LNCAP (cell line): Measurements from ENCODE around the gene SCIN.
A peak's percentile ranks its signal among the peaks of the same experiment; 100 is the strongest.

Experiments
- TF ChIP-seq, protein P1 (sequence below): fragments of 450-650 bp; IDR thresholded peaks from 2 replicates; pipeline ENCODE4 v1.5.1; 2017; ENCODE audit warnings: mild to moderate bottlenecking

SCIN gene

DNA sequence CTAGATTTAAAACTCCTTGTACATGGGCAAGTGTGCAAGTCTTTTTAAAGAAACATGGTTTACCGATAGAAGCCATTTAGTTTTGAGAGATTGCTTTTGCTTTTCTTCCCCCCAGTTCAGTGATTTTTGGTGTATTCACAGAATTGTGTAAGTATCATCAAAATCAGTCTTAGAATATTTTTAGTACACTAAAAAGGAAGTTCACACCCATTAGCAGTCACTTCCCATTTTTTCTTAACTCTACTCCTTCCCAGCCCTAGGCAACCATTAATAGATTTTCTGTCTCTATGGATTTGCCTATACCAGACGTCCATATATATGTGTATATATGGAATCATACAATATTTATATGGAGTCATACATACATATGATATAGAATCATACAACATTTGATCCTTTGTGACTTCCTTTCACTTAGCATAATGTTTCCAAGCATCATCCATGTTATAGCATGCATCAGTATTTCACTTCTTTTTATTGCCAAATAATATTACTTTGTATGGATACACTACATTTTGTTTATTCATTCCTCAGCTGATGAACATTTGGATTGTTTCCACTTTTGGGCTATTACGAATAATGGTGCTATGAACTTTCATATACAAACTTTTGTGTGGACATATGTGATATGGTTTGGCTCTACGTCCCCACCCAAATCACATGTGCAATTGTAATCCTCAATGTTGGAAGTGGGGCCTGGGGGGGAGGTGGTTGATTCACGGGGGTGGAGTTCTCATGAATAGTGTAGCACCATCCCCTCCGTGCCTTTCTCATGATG is 100.4 kb downstream of the SCIN start:
- TF ChIP-seq, protein P1, sequence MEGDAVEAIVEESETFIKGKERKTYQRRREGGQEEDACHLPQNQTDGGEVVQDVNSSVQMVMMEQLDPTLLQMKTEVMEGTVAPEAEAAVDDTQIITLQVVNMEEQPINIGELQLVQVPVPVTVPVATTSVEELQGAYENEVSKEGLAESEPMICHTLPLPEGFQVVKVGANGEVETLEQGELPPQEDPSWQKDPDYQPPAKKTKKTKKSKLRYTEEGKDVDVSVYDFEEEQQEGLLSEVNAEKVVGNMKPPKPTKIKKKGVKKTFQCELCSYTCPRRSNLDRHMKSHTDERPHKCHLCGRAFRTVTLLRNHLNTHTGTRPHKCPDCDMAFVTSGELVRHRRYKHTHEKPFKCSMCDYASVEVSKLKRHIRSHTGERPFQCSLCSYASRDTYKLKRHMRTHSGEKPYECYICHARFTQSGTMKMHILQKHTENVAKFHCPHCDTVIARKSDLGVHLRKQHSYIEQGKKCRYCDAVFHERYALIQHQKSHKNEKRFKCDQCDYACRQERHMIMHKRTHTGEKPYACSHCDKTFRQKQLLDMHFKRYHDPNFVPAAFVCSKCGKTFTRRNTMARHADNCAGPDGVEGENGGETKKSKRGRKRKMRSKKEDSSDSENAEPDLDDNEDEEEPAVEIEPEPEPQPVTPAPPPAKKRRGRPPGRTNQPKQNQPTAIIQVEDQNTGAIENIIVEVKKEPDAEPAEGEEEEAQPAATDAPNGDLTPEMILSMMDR = no peak

DNA sequence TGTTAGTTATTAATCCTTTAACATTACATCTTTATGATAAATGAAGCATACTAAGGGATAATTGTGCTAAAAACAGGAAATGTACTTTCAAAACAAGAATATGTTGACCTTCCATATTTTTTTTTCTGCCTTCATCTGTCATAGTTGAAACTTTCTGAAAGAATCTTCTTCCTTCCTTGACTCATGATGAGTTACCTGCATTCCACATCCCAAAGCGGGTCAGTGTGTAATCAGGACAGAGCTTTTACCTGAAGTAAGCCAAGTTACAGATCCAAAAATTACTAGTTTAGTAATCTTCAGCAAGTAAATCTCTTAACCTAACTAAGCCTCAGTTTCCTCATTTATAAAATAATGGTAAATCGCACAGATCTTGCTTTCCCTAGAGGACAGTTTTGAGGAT is 103.5 kb downstream of the SCIN start:
- TF ChIP-seq, protein P1 = no peak

DNA sequence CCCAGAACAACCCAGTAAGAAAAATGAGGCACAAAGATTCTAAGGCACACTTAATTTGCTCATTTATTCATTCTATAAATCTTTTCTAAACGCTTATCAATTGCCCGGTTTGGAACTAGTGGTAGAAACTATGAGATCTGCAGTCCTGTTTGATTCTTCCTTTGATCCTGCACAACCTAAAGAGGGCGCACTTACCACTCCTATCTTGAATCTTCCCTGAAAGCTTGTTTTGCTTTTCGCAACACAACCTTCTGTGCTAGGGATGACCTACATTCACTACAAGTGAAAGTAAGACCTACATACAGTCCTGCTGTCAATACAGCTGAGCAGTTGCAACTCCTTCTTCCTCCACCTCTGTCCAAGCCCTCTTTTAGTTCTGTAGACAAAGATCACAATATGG is 104.3 kb downstream of the SCIN start:
- TF ChIP-seq, protein P1 = peak; percentile 45; the same call in 1 of the 2 replicates

DNA sequence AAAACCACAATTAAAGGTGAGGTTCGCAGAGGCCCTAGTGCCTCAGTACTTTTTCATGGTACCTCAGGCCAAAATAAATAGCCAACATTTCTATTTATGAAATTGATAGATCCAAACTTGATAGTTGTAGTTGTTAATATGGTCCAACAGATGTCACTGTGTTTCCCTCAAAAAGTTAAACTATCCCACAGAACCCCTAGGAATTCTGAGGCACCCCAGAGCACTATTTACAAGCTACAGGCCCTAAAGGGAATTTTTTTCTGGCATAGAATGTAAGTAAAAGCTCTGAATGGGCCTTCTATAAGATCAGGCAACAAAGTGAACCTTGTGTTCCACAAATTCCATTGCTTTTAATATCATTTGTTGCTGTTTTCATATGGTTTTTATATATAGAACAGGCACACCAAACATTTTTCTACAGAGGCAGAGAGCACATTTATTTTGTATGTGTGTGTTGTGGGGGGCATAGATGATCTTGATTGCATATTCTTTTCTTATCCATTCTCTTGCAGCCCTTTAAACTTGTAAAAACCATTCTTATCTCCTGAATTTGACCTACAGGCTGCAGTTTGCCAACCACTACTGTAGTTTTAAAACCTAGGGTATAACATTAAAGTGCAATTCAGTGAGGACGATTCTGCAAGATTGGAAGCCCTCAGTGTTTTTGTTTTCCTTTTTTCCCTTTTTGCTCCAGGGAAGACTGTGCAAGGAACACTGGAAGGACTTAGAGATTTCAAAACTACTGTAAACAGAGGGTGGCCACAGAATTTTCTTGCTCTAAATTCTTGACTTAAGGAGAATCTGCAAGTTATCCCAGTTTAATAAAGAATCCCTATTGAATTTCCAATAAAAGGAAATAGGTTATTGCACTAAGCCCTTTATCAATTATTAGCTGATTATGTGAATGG is 113.4 kb downstream of the SCIN start:
- TF ChIP-seq, protein P1 = peak; percentile 54

DNA sequence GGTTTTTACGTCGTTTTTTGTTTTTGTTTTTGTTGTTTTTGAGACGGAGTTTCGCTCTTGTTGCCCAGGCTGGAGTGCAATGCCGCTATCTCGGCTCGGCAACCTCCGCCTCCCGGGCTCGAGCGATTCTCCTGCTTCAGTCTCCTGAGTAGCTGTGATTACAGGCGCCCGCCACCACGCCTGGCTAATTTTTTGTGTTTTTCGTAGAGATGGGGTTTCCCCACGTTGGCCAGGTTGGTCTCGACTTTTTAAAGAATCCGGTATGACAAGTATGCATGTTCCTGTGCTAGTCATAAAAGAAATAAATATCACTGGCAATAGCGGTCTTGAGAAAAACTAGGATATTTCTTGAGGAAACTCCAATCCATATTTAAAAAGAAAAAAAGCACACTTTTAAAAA is 114.2 kb downstream of the SCIN start:
- TF ChIP-seq, protein P1 = no peak

DNA sequence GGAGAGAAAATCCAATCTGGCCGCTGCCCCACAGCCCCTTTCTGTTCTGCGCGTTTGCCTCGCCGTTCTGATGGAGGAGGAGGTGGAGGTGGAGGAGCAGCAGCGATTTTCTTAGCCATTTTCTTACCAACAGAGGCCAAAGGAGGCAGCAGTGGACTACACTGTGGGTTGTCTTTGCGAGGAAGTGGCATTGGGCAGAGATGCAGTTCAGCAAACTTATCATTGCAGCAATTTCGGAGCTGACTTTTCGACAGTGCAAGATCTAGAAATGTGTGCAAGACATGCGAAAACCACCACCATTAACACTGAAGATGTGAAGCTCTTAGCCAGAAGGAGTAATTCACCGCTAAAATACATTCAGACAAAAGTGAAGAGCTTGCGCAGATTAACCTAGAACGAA is 115.0 kb downstream of the SCIN start:
- TF ChIP-seq, protein P1 = peak; percentile 62

DNA sequence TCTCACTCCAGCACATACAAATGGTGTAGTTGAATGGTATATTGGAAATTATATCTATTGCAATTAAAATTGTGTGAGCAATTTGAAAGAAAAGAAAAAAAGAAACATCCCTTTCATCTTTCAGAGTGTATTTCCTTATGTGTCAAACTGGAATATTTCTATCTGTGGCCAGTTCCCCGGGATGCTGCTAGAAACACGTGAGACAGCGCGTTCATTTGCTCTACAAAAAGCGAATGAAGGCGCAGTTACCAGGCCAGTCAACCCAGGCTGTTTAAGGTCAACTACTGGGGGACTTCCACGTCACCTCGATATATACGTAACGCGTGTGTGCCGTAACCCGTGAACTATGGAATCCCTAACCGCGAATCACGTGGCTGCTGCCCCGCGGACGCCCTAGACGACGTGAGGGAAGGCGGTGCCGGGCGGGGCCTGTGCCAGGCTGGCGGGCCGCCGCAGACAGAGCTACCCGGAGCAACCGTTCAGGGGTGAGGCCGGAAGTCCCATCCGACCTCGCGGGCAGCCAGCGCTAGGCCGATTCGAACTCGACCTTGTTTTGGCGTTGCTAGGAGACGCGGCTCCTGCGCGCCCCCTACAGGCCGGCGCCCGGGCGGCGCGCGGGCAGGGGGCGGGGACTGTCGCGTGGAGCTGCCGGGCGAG is 115.8 kb downstream of the SCIN start:
- TF ChIP-seq, protein P1 = peak; percentile 87
